ENCODE measurements around the gene C1QL1.

The C1QL1 gene

GRCh38 chr17:44914698-44915271 lies 53.3 kb downstream of the C1QL1 start:
- H3K4me3 ChIP-seq (ENCODE audit: low read depth, low read length), result no peak overlapping the region
- no peak for TF ChIP-seq POLR2A (IDR thresholded peaks at IDR 0.05; ENCODE audit: extremely low read depth, insufficient read length)
- no peak for TF ChIP-seq CTCF (IDR thresholded peaks at IDR 0.05; ENCODE audit: low read depth, low read length)
- no peak for TF ChIP-seq MYC (IDR thresholded peaks at IDR 0.05; ENCODE audit: low read depth, low read length)
- TF ChIP-seq, protein P1, sequence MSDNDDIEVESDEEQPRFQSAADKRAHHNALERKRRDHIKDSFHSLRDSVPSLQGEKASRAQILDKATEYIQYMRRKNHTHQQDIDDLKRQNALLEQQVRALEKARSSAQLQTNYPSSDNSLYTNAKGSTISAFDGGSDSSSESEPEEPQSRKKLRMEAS (IDR thresholded peaks at IDR 0.05; ENCODE audit: low read depth, low read length), result no peak
- no peak for DNase-seq (ENCODE audit: low read depth)

DNA sequence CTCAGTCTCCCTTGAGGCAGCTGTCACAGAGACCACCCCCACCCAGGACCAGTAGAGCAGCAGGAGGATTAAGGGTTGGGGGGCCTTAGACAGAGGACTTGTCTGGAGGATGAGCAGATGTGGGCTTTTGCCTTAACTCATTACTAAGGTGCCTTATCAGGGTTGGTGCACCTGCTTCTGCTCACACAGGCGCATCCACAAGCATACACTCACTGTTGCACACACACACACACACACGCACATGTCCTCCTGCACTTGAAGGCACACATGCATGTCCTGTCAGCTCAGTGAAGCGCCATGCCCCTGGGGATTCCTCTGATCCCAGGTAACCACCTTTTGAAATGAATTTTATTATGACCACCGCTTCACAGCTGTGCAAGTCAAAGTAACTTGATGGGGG lies 54.0 kb downstream of the C1QL1 start:
- H3K4me3 ChIP-seq (ENCODE audit: low read depth, low read length), result no peak overlapping the region
- TF ChIP-seq, protein P1 (IDR thresholded peaks at IDR 0.05; ENCODE audit: low read depth, low read length), result no peak
- TF ChIP-seq CTCF (IDR thresholded peaks at IDR 0.05; ENCODE audit: low read depth, low read length) (no peak), MYC (IDR thresholded peaks at IDR 0.05; ENCODE audit: low read depth, low read length) (no peak), POLR2A (IDR thresholded peaks at IDR 0.05; ENCODE audit: extremely low read depth, insufficient read length) (no peak)
- DNase-seq (ENCODE audit: low read depth), result no peak

DNA sequence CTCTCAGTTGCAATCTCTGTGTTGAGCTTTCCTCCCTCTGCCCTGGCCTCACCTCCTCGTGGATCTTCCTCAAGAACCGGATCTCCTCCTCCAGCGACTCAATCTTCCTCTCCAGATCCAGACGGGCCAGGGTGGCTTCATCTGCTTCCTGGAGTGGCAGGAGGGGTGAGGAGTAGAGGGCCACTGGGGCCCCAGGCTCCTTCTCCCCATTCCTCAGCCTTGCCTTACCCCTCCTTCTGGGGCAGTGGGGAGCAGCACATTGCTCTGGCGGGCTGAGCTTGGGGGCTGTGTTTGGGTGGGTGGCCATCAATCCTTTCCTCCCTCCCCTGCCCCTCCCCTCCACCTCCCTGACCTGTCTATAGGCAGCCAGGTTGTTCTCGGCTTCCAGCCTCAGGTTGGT lies 54.4 kb downstream of the C1QL1 start:
- no peak for DNase-seq (ENCODE audit: low read depth)
- TF ChIP-seq CTCF (IDR thresholded peaks at IDR 0.05; ENCODE audit: low read depth, low read length), result no peak
- no peak for TF ChIP-seq POLR2A (IDR thresholded peaks at IDR 0.05; ENCODE audit: extremely low read depth, insufficient read length)
- TF ChIP-seq MYC (IDR thresholded peaks at IDR 0.05; ENCODE audit: low read depth, low read length), result no peak
- H3K4me3 ChIP-seq (ENCODE audit: low read depth, low read length), result no peak overlapping the region

DNA sequence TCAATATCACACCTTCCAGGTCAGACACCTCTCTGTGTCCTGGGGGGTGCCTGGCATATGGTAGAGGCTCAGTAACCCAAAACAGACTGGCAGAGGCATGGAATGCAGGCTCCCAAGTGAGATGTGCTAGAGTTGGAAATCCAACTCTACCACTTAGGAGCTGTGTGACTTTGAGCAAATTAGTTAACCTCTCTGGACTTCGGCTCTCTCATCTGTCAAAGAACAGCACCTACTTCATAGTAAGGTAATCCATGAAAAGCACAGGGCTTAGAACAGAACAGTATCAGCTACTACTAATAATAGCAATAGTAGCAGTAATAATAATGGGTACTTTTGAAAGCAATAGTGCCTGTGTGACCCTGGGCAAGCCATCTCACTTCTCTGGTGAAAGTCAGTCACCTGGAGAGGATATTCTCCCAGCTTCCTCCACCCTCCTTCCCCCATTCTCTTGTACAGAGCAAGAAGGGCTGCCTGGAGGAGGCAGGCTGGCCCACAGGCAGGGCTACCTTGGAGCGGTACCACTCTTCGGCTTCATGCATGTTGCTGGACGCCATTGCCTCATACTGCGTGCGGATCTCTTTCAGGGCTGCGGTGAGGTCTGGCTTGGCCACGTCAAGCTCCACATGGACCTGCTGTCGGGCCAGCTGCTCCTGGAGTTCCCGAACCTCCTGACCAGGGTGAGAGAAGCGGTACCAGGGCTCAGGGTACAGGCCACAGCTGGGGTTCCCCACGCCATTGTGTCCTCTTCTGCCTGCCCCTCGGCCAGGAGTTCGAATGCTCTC lies 55.1 kb downstream of the C1QL1 start:
- TF ChIP-seq CTCF (IDR thresholded peaks at IDR 0.05; ENCODE audit: low read depth, low read length), result no peak
- no peak for TF ChIP-seq MYC (IDR thresholded peaks at IDR 0.05; ENCODE audit: low read depth, low read length)
- TF ChIP-seq, protein P1 (IDR thresholded peaks at IDR 0.05; ENCODE audit: low read depth, low read length), result no peak
- TF ChIP-seq POLR2A (IDR thresholded peaks at IDR 0.05; ENCODE audit: extremely low read depth, insufficient read length), result no peak
- no peak overlapping the region for H3K4me3 ChIP-seq (ENCODE audit: low read depth, low read length)
- no peak for DNase-seq (ENCODE audit: low read depth)

DNA sequence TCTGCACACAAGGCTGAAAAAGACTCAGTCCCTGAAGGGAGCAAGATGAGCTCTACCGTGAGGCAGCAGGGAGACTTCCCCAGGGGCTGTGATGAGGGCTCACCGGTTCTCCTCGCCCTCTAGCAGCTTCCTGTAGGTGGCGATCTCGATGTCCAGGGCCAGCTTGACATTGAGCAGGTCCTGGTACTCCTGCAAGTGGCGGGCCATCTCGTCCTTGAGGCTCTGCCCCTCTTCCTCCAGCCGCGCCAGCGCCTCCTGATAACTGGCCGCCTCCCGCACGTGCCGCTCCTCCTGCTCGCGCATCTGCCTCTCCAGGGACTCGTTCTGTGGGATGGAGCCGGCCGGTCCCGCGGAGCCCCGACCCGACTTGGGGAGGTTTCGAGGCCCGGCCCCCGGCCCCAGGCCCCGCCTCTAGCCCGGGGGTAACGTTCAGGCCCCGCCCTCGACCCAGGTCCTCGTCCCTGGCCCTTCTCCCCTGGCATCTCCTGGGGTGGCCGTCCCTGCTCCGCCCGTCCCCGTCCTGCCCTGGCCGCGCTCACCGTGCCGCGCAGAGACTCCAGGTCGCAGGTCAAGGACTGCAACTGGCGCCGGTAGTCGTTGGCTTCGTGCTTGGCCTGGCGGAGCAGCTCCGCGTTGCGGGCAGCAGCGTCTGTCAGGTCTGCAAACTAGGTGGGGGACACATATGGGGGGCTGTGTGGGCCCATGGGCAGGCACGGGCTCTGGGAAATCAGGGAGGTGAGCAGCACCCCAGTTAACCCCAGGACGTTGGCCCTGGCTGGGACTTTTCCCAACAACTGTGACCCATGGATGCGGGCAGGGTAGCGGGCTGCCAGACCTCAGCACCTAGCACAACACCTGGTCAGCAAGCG lies 56.7 kb downstream of the C1QL1 start:
- peak; percentile 60 for TF ChIP-seq CTCF (IDR thresholded peaks at IDR 0.05; ENCODE audit: low read depth, low read length)
- TF ChIP-seq, protein P1 (IDR thresholded peaks at IDR 0.05; ENCODE audit: low read depth, low read length), result no peak
- H3K4me3 ChIP-seq (ENCODE audit: low read depth, low read length), result no peak overlapping the region
- peak; percentile 73 for DNase-seq (ENCODE audit: low read depth)
